GM12864 (cell line): Measurements from ENCODE around the gene GCLC.
"Not testable (repeated sequence)": the region's sequence is repeated elsewhere in the genome, so short reads cannot be mapped to it uniquely, and the experiment has no call there.

Experiments used
- DNase-seq: peaks from one replicate; pipeline ENCODE4 v3.0.0-alpha.2; 2011; ENCODE audit warnings: low read depth
- H3K4me3 ChIP-seq: 2 replicates; pipeline ENCODE4 v1.5.1; 2011; ENCODE audit warnings: mild to moderate bottlenecking, low read depth, low read length, control low read depth
- TF ChIP-seq, protein P1 (sequence below): IDR thresholded peaks from 2 replicates; pipeline ENCODE4 v1.5.1; 2011; ENCODE audit warnings: low read depth, mild to moderate bottlenecking, moderate library complexity, low read length, control low read depth, inconsistent platforms; ENCODE audit errors: missing control alignments

GCLC gene

DNA sequence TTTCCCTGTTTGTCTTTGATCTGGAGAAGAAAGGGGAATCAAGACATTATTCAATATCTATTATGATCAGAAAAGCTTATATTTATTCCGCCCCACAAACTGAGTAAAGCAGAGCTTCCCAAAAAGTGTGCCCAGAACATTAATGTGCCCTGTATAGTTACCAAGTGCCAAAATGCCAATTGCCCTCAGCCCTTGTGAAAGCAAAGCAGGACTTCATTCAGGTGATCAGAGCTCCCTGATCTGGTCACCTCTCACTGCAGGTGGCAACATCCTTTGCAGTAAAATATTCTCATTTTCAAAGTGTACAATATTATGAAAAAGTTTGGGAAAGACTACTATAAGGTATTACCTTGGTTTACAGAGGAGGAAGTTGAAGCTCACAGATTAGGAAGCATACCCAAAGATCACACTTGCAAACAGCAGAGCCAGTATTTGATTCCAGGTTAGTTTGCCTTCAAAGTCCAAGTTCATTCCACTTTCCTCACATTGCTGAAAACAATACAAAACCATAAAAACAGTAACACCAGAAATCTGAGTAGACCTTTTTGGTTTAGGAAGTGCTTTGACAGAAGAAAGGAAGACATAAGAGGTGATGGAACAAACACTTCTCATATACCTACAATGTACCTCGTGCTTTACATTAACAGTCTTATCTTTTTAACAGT, 19.6 kb upstream of the GCLC start:
- H3K4me3 ChIP-seq = no peak overlapping the region
- no peak for DNase-seq
- TF ChIP-seq, protein P1, sequence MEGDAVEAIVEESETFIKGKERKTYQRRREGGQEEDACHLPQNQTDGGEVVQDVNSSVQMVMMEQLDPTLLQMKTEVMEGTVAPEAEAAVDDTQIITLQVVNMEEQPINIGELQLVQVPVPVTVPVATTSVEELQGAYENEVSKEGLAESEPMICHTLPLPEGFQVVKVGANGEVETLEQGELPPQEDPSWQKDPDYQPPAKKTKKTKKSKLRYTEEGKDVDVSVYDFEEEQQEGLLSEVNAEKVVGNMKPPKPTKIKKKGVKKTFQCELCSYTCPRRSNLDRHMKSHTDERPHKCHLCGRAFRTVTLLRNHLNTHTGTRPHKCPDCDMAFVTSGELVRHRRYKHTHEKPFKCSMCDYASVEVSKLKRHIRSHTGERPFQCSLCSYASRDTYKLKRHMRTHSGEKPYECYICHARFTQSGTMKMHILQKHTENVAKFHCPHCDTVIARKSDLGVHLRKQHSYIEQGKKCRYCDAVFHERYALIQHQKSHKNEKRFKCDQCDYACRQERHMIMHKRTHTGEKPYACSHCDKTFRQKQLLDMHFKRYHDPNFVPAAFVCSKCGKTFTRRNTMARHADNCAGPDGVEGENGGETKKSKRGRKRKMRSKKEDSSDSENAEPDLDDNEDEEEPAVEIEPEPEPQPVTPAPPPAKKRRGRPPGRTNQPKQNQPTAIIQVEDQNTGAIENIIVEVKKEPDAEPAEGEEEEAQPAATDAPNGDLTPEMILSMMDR = no peak

DNA sequence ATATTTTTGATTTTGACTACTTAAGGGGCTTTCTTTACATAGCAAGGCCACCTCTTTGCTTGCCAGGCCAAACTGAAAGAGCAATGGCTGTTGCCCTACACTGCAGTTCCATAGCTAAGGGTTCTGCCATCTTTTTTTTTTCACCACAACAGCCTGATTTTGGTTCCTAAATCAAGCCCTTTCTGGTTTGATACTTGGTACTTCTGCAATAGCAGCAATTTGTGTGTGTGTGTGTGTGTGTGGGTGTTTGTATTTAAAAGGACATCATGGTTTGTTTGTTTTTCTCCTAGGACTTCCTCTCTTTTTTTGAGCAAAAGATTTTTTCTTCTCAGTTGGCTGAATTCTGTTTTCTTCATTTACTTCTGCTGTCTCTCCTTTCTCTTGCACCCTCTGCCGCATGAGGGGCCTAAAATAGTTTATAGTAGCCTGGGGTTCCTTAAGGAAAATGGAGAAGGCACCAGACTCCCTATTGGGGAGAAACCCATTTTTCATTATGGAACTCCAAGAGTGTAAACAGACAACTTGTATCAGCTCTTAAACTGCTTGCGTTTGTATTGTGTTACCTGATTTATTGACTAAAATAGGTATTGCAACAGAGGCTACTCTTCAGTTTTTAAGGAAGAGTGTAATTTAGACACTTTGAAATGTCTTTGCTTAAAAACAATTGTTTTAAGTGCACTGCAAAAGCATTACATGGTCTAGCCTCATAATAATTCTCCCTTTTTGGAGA, 12.2 kb upstream of the GCLC start:
- H3K4me3 ChIP-seq = no peak overlapping the region
- DNase-seq = no peak
- TF ChIP-seq, protein P1 = no peak

DNA sequence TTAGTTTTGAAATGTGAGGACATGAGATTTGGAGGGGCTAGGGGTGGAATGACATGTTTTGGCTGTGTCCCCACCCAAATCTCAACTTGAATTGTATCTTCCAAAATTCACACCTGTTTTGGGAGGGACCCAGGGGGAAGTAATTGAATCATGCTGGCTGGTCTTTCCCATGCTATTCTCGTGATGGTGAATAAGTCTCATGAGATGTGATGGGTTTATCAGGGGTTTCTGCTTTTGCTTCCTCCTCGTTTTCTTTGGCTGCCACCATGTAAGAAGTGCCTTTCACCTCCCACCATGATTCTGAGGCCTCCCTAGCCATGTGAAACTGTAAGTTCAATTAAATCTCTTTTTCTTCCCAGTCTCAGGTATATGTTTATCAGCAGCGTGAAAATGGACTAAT, 8.7 kb upstream of the GCLC start:
- not testable (repeated sequence) for H3K4me3 ChIP-seq, DNase-seq

DNA sequence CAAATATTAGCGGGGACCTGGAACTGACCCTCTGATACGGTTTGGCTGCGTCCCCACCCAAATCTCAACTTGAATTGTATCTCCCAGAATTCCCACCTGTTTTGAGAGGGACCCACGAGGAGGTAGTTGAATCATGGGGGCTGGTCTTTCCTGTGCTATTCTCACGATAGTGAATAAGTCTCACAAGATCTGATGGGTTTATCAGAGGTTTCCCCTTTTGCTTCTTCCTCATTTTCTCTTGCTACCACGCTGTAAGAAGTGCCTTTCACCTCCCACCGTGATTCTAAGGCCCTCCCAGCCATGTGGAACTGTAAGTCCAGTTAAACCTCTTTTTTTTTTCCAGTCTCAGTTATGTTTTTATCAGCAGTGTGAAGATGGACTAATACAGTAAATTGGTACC, 6.8 kb upstream of the GCLC start:
- H3K4me3 ChIP-seq, DNase-seq: not testable (repeated sequence)

DNA sequence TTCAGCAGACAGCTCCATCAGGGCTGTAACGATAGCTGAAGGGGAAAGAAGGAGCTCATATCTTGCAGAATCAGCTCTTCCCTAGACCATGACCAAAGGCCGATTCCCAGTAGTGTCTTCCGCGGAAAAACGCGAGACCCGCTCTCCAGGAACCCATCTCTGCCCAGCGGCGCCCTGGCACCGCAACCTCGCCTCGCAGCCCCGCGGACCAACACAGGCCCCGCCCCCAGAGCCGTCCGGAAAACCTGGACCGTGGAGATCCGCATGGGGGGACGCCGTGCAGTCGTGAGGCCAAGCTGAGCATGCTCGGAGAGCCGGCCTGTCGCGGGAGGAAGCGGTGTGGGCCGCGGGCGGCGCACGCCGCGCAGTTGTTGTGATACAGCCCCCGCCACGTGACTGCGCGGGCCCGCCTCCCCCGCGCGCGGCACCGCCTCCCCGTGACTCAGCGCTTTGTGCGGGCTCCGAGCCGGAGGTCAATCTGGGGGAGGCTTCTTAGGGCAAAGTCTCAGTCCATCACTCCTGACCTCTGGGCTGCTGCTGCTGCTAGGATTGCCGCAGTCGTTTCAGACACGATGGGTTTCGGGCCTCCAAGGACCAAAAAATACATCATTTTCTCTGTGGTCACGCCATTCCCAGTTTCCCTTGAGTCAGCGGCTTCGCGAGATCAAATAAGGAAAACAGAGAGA, 3.1 kb upstream of the GCLC start:
- peak; percentile 90 for DNase-seq

DNA sequence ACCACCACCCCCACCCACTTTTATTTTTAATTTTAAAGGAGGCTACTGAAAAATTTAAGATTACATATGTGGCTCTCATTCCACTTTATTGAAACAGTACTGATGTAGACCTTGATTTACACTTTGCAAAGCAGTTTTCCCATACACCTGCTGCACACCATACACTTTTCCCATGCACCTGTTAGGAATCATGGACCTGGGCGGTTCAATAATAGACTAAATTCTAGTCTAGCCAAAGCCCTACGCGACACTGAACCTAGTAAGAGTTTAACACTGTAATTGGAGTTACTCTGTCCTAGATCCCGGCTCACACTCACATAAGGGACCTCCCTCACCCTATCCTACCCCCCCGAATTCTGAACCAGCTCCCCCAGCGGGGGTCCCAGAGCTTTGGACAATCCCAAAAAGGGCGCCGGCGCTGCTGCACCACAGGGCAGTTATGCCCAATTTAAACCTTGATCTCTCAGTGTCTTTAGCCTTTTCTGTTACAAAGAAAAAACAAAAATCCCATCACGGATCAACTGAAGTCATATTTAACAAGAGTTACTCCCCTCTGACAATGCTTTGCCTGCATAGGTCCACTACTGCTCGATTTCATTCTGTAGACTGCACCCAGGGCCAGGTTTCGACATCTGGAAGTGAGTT, 2.4 kb upstream of the GCLC start:
- TF ChIP-seq, protein P1 = no peak
- H3K4me3 ChIP-seq = peak overlapping the region; percentile 64
- DNase-seq = no peak

More for the DNA sequence above, 3.1 kb upstream of the GCLC start:
- TF ChIP-seq, protein P1 = no peak
- H3K4me3 ChIP-seq = peak overlapping the region; percentile 64

DNA sequence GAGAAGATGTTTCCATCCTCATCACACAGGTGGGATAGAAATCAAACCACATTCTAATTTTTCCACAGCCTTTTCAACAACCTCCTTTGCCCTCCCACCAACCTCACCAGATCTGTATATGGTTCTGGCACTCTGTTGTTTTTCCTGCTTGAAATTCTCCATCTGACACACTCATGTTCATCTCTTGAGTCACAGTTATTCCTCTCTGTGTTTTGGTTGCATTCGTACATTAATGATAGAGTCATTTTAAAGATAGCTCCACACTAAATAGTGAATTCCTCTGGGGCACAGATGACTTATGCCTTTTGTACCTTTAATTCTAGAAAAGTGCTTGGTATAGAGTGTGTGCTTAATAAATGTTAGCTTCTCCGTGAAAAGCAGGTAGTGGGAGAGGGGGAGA, 1.4 kb upstream of the GCLC start:
- DNase-seq = no peak
- no peak overlapping the region for H3K4me3 ChIP-seq
- TF ChIP-seq, protein P1 = no peak
